Activated CD8-positive, alpha-beta memory T cell treated with anti-CD3 and anti-CD28 coated beads for 4 hours (primary cell): ENCODE measurements around the gene WASF1.
"Not testable (repeated sequence)": the region's sequence is repeated elsewhere in the genome, so short reads cannot be mapped to it uniquely, and the experiment has no call there.

Experiments
- DNase-seq, 2 donors: peaks; one replicate each; pipeline ENCODE4 v3.0.0-alpha.2; 2020; ENCODE audit warnings: low read depth in 2 of 2

Gene WASF1

DNA sequence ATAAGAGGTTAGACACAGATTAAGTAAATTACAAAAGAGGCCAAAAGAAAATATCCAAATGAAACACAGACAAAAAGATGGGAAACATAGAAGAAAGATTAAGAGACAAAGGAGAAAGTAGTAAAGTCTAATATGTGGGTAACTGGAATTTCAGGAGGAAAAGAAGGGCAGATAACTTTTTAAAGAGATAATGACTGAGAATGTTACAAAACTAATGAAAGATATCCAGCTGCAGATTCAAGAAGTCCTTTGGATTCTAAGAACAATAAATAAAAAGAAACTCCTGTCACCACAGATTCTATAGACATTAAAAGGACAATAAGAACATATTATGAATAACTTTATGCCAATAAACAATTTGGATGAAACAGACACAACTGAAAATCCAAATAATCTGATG is 90.1 kb downstream of the WASF1 start:
- no peak for DNase-seq

DNA sequence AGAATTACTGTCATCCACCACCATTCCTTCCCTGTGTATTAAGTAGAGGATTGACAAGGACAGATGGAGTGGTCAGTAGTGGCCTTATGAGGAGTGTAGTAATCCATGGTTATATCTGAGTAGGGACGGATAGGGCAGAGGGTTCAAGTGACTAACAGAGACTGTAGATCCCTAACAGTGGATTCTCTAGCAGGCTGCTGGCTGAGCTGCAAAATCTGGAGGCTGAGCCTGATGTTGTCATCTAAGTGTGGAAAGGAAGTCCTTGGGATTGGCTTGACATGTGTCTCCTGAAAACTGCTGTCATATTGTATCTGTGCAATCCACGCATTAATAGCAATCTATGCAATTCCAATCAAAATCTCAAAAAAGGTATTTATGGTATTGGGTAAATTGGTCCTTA is 94.2 kb downstream of the WASF1 start:
- no peak for DNase-seq

DNA sequence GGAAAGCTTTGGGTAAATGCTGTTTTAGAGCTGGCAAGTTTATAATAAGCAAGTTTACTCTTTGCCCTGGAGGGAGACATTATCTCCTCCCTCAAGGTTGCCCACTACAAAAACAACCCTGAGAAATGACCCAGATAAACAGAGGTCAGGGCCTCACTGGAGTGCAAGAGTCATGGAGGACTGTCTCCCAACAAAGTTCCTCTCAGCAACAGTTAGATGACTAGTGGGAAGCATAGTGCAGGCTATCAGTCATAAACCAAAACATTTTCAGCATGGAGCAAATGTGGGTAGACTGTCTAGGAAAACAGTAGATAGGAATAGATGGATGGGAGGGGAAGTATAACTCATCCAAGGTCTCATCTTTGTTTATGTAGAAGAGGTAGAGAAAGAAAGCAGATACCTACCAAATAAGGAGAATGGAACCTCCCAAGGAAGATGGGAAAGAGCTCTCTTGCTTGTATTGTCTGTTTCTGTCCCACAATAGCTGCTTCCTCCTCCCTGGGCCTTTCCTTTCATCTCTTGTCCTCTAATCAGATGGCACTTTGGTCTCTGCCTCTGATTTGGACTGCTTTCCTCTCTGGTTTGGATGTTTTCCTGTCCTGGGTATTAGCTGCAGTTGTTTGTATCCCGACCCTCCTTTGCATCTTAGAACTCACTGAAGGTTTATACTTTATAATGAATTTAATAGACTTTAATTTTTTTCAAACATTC is 95.4 kb downstream of the WASF1 start:
- DNase-seq: no peak

DNA sequence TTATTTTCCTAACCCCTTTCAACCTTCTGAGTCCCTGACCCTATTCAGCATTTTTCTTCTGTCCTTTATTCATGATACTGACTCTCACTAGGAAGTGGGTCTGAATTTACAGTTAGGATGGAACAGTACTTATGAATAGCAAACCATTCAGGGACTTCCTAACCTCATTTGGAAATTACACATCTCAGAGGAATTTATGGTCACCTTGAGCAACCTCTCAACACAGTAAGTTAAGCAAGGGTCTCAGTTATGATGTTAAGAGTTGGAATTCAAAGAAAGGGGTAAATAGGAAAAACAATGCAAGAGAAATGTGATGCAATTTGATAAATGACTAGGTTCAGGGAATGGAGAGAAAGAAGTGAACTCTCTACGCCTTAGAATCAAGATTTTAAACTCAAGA is 104.1 kb downstream of the WASF1 start:
- no peak for DNase-seq

GRCh38 chr6:110073474-110073873 is 106.0 kb downstream of the WASF1 start:
- not testable (repeated sequence) for DNase-seq

DNA sequence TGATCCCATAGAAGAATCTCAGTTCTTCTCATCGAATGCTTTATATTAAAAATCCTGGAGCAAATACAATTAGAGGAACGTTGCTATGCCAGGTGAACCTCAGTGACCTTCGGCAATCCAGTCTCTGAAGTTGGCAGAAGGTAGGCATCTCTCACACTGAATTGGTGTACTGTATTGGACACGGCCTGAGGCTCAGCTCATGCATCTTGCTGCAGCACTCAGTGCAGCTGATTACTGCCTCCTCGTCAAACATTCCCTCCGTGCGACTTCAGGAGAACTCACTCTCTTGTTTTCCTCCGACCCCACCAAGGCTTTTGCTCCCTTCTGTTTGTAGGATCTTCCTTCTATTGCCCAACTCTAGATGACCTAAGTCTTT is 110.9 kb downstream of the WASF1 start:
- DNase-seq: no peak

GRCh38 chr6:110067837-110068591 is 111.5 kb downstream of the WASF1 start:
- no peak for DNase-seq

DNA sequence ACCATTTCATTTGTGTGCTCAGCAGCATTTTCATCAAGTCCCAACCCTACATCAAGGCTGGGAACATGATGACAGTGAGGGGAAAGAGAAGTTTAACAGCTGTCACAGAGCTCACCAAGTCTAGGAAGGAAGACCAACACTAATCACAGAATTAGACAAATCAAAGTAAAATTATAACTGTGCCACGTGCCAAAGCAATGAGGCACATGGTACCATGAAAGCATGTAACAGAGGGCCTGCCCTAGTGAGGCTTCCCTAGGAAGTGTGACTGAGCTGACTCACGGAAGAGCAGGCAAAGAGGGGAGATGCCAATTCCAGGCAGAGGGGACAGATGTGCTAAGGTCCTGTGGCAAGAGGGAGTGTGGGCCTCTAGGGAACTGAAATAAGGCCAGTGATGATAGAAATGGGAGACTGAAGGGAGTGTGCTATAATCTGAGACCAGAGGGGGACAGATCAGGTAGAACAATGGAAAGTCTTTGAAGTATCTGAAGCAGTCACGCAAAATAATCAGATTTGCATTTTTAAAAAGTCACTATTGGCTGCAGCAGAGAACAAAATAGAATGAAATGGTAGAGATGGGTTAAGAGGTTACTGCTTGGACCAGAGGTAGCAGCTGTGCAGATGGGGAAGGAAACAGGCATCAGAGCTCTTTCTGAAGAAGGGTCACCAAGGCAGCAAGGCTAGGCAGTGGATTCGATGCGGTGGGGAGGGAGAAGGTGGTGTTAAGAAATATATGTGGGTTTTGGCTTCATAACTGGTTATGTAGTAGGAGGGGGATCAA is 114.5 kb downstream of the WASF1 start:
- no peak for DNase-seq

DNA sequence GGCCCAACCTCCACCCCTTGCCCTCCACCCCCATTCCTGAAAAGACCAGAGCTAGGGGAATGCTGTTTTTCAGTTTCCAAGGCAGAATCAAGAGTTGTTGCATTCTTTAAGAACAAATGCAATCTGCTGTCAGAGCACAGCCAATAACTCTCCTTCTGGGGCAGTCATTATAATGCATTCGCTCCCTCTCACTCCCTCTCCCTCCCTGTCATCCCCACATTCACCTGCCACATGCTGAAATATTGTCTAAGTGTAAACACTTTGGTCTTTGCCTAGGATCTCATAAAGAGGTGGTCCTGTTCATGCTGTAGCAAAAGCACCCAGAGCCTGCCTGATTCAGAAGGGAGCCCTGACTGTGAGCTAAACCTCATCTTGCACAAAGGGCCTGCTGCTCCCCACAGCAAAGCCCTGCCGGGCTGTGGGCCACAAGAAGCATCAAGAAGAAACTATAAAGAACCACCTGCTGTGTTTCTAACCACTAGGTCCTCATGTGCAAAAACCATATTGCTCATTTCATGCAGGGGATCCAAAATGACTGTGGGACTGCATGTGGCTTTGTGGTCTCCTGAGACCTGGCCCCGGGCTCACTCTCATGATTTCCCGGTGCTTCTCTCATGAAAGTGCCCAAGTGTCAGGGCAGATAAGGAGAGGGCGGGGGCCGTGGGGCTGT is 115.7 kb downstream of the WASF1 start:
- DNase-seq: no peak

GRCh38 chr6:110055387-110055735 is 124.1 kb downstream of the WASF1 start:
- DNase-seq: no peak

DNA sequence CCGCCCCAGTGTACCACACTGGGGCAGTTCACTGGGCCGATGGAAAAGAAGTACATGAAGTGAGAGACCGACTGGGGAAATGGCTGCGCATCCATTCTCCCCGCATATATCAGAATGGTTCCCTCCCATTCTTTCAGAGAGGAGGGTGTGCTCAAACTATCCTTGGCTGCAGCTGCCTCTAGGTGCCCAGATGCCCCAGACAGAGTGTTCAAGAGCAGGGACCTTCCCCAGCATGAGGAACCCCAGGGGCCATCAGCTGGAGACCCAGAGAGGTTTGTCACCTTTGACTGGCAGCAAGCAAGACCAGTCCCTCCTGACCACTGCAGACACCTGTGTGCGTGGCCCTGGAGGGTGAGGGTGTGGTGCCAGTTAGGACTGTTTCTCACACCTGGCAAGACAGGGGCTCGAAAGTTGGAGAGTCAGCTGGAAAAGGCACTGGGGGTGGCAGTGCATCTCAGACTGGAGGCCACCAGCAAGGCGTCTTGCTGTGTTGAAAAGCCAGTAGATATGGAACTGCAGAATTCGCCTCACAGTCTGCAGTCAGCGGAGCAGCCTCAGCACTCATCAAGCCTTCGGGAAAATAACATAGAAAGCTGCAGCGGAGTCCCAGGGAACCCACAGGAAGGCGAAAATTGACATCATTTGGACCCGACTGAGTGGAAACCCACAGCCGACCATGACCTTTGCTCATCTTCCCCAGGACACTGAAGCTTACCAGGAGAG is 124.6 kb downstream of the WASF1 start:
- no peak for DNase-seq

DNA sequence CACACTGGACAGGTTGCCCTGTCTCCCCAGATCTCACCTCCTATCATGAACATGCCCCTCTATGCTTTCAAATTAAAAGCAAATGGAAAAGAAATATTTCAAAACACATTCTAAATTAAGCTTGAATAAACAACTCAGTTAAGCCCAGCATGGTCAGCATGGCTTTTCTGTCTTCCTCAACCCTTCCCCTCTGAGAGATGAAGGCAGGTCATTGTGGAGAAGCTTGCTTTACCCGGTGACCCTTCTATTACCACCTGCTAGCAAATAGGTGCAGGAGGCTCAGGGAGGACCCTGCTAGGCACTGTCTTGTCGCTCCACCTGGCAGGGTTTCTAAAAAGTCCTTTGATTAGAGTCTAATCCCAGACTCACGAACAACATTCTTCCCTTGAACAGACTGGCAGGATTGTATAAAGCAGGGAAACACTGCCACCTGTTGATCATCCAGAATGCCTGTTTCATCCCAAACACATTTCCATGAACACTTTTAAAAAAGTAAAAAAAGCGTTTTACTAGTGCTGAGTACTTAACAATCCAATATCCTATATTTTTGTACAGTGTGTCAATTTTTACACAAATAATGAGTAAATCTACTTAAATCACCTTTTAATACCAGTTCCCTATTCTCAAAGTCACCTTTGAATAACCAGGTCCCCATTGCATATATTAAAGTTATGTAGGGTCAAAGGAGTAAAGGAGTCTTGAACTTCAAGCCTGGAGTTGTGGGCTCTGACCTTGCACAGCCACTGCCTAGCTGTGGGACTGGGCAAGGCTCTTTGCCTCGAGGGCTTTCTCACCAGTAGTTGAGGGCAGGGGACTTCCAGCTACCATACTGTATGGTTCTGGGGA is 125.9 kb downstream of the WASF1 start:
- DNase-seq: no peak

DNA sequence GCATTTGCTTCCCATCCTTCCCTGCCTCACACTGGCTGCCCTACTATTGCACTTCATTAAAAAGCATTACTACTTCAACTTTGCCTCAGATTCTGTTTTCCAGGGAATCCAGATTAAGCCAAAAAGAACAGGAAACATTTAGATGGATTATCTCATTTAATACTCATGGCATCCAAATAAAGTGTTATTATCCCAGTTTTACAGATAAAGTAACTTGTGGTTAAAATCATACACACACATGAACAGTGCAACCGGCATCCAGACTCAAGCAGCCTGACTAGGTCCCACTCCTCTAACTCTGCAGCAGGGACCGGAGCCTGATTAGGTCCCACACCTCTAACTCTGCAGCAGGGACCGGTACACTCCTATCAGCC is 129.0 kb downstream of the WASF1 start:
- no peak for DNase-seq
